ENCODE data around the gene YBX2.

Gene YBX2

DNA sequence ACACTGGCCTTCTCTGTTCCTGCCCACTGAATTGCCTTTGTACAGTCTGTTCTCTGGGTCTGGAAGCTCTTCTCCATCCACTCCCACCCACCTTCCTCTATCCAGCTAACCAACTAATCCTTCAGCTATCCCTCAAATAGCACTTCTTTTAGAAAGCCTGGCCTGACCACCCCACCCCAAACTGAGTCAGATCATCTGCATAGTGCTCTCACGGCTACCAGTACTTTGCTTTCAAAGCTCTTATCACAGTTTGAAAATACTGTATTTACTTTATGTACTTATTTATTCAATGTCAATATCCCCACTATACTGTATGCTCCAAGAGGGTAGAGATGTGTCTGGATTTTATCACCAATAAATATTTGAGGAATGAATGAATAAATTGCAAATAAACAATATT lies 27.7 kb downstream of the YBX2 start:
- no peak for DNase-seq (ENCODE audit: low read depth in 1 of 2, low spot score in 1 of 2)

DNA sequence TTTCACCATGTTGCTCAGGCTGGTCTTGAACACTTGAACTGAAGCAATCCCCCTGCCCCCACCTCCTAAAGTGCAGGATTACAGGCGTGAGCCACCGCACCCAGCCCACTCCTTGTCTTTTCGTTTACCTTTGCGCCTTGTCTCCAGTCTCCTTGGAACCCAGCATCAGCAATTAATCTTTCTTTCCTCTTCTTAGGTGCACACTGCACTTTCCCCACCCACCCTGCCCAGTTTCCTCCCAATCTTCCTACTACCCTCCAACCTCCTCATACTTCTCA lies 30.7 kb downstream of the YBX2 start:
- no peak for DNase-seq (ENCODE audit: low read depth in 1 of 2, low spot score in 1 of 2)

DNA sequence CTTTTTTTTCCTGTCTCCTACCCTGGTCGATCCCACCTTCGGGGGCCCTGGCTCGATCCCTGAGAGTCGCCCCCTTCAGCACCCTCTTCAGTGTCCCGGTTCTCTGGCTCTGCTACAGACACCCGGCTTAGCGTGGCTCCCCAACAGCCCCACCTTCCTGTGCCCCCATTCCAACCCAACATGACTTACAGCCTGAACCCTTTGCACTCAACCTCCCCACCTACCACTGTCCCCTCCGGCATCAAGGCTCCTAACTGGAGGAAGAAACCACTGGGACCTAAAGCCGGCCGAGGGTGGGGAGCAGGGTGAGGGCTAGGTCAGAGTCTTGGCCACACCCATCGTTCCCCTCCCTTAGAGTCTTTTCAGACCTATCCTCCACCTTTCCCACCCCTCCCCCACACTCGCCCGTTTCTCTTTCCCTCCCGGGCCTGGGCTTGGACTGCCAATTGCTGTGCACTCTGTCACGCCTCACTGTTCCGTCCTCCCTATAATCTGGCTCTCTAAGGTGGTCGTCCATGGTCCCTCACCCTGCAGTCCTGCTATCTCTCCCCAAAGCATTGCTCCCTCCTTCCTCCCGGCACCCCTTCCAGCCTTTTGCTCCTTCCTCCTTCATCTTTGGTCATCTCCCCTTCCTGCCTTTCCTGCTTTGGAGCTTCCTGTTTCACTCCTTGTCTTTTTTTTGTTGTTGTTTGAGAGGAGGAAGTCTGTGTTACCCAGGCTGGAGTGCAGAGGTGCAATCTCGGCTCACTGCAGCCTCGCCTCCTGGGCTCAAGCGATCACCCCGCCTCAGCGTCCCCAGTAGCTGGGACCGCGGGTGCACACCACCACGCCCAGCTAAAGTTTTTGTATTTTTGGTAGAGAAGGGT lies 31.3 kb downstream of the YBX2 start:
- no peak for DNase-seq (ENCODE audit: low read depth in 1 of 2, low spot score in 1 of 2)

DNA sequence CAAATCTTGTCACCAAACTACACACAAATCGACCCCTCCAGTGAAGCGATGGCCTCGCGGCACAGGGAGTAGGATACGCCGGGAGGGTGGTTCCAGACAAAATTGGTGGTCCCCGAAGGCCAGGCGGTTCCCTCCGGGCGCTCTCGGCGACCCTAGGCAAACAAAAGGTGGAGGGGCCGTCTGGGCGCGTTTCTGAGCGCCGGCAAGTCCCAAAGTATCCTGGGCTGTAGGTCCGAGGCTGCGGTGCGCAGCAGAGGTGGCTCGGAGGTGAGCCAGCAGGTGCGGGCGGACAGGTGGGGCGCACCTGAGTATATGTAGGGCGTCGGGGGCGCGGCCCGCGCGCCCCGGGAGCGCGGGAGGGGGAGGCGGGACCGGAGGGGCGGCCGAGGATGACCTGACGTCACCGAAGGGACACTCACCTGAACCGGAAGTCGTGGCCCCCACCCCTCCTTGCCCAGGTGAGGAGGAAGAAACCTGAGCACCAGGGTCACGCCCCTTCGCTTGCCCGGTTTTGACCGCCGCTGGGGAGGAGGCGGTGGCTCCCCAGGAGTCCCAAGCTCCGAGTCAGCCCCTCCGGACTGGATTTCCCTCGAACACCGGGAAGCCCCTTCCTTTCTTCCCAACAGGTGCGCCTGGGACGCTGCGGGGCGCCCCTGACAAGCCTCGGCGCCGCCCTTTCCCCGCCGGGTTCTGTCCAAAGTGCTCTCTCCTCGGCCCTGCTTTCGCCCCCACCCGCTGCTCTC lies 32.1 kb downstream of the YBX2 start, which contains the start of gene CLDN7:
TSS of gene CLDN7 (minus strand) at position 287 of the 743 bp plus-strand sequence. CDS start 435 bp downstream, outside the sequence.
- no peak for DNase-seq (ENCODE audit: low read depth in 1 of 2, low spot score in 1 of 2)

DNA sequence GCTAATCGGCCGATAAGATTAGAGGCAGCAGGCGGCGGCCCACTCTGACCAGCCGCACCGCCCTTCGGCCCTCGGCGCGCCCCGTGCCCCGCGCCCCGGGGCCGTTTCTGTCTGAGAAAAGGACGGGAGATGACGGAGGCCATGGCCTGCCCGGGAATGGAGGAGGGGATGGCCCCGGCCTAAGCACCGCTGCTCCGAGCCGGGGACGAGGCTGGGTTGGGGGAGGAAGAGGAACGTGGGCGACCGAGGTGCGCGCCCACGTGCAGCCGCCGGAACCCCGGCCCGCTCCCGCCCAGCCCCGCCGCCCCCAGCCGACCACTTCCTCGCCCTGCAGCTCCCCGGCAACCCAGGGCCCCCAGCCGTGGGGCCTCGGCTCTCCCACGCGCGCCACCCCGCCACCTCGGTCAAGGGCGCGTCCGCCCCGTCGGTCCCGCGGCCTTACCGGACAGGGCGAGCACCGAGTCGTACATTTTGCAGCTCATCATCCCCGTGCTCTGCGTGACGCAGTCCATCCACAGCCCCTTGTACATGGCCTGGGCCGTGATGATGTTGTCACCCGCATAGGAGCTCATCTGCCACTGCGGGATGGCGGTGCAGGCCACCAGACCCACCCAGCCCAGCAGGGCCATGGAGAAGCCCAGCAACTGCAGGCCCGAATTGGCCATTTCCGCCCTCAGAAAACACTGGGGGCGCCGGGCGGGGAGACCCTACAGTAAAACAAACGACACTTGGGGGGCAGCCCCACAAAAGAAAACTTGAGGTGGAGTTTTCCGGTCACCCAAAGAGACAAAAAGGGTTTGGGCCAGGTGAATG lies 32.9 kb downstream of the YBX2 start:
- DNase-seq (ENCODE audit: low read depth in 1 of 2, low spot score in 1 of 2): no peak

DNA sequence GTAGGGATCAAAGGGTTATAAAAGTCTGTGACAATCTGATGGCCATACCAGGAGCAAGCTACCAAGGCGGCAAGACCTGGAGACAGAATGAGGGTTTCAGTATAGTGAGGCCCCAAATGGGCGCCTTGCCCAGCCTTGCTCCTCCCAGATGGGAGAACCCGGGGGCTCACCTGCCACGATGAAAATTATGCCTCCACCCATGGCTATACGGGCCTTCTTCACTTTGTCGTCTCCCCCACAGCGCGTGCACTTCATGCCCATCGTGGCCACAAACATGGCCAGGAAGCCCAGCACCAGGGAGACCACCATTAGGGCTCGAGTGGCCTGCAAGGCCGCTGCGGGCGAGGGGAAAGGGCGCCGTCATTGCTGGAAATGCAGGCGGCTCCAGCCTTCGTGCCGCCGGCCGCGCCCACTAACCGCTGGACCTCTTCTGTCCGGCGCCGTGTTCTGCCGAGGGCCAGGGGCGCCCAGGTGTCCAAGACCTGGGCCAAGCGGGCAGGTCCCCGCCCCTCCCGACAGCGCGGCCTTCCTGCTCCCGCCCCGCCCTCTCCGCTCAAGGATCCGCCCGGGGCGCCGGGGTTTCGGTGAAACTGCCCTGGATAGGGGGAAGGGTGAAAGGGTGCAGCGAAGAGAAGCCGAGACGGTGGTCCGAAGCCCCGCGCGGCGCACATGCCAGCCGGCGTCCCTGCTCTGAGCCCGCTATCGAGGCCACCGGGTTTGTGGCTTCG lies 33.6 kb downstream of the YBX2 start:
- DNase-seq (ENCODE audit: low read depth in 1 of 2, low spot score in 1 of 2): no peak

DNA sequence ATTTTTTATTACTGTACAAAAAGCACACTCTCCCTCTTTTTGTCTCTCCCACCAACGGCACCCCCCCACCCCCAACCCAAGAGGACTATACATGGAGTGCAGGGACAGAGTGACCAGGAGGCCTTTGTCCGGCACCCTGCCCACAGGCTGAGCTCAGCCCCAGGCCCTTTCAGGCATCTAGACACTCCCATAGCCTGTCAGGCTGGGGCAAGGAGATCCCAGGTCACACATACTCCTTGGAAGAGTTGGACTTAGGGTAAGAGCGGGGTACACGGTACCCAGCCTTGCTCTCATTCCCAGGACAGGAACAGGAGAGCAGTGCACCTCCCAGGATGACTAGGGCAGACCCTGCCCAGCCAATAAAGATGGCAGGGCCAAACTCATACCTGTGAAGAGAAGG lies 34.3 kb downstream of the YBX2 start:
- DNase-seq (ENCODE audit: low read depth in 1 of 2, low spot score in 1 of 2): no peak

DNA sequence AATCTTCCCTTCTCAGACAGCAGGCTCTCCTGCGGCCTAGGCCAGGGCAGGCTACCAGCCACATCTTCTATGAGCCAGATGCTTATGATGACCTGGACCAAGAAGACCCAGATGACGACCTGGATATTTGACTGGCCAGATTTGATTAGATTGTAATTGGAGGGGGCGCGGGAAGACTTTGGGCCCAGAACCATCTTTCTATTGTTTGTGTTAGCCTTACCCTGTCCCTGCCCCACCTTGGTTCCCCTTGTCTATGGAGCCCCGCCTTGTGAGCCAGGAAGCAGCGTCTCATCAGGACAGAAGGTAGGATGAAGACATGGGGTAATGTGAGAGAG lies 34.9 kb downstream of the YBX2 start:
- no peak for DNase-seq (ENCODE audit: low read depth in 1 of 2, low spot score in 1 of 2)

DNA sequence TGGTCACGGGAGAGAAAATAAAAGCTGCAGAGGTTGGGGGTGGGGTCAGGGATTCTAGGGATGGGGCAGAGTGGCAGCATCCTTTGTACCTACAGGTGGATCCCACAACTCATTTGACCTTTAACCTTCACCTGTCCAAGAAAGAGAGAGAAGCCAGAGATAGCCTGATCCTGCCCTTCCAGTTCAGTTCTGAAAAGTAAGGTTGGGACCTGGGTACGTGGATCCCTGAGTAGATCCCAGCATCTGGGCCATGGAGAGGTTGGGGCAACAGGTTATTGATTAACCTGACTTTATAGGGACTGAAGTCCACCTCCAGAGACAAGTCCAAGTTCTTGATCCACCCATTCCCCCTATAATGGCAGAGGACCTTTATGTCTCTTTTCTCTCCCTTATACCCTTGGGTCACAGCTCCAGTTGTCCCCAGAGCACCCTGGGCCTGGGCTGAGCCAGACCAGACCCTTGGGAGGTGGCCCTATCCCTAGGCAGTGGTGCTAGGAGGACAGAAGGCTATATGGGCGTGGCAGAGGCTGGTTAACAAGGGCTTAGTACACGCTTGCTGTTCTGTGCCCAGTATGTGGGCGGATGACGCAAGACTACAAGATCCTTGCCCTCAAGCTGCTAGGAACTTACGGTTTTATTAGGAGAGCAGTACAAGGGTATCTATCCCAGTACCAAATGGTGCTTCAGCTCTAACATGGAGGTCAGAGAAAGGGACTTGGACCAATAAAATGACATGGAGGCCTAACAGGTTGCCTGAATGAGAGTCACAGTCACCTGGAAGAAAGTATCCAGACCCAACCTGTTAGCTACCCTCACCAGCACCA lies 35.5 kb downstream of the YBX2 start:
- no peak for DNase-seq (ENCODE audit: low read depth in 1 of 2, low spot score in 1 of 2)

DNA sequence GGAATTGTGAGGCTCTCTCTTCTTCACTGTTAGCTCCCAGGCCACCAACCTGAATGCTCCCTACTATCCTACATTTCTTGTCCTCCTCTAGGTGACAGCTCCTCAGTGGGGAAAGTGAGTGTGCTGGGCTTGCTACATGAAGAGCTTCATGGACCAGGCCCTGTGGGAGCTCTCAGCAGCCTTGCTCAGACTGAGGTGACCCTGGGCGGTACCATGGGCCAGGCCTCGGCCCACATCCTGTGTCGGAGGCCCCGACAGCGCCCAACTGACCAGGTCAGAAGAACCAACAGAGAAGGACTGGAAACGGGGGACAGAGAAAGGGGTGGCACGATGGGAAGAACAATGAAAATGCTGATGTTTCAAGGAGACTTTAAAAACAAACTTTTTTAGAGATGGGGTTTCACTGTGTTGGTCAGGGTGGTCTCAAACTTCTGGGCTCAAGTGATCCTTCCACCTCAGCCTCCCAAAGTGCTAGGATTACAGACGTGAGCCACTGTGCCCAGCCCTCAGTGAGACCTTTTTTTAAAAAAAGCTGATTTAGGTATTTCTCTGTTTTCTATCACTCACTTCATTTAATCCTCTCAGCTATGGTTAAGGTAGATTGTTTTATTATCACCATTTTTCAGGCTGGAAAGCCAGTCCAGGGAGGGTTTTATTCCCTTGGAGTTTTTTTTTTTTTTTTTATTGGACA lies 37.5 kb downstream of the YBX2 start:
- DNase-seq (ENCODE audit: low read depth in 1 of 2, low spot score in 1 of 2): no peak

DNA sequence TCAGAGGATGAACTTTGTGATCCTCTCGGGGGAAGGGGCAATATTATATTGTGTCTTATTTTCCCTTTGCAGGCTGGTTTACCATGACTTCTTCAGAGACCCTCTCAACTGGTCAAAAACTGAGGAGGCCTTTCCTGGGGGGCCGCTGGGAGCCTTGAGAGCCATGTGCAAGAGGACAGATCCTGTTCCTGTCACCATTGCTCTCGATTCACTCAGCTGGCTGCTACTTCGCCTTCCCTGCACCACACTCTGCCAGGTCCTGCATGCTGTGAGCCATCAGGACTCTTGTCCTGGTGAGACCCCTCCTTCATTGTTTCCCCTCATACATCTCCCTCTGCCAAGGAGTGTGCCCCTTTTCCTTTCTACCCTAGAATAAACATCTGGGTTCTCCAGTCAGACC lies 39.9 kb downstream of the YBX2 start:
- DNase-seq (ENCODE audit: low read depth in 1 of 2, low spot score in 1 of 2): no peak

DNA sequence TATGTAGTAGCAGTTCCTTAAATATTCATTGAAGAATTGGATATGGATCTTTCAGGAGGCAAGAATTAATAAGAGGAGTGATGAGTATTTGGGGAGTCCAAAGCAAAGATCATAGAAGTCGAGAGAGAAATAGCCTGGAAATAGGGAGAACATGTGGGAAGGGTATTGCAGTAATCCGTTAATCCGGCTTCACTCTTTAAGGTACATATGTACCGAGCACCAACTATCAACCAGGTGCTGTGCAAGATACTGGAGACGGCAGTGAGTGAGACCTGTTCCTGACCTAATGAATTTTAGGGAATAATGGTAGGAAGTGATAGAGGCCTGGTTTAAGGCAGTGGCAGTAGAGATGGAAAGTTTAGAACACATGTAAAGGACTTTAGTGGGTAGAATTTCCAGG lies 41.4 kb downstream of the YBX2 start:
- DNase-seq (ENCODE audit: low read depth in 1 of 2, low spot score in 1 of 2): no peak

DNA sequence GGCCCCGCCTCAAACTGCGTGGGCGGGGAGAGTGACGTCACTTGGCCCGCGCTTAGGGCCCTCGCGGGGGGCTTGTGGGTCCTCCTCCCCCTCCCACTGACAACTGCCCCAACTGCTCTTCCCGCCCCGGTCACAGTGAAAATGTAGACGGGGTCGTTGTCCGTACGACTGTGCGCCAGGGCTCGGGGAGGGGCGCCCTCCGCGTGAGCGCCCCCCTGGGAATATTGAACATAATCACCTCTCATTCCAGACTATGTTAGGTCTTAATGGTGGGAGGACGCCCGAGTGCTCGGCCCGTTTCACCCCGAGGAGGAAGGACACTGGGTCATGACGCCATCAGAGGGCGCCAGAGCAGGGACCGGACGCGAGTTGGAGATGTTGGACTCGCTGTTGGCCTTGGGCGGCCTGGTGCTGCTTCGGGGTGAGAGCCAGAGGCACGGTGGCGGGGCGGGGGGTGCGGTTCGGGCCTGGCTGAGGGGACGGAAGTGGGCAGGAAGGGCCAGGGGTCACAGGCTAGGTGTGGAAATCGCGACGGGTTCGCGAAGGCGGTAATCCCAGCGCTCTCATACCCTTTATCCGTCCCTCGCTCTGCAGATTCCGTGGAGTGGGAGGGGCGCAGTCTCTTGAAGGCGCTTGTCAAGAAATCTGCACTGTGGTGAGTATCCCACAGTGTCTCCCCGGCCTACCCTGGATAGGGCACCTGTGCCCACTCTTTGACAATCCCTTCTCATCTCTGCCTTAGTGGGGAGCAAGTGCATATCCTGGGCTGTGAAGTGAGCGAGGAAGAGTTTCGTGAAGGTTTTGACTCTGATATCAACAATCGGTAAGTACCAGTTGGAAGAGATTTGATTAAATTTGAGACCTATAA lies 42.0 kb downstream of the YBX2 start, which contains the start of gene ELP5:
TSS of gene ELP5 (plus strand) at position 40 of the 868 bp plus-strand sequence. CDS start at position 376, 336 bp downstream.
- DNase-seq (ENCODE audit: low read depth in 1 of 2, low spot score in 1 of 2): peak; percentile 79 to 80

DNA sequence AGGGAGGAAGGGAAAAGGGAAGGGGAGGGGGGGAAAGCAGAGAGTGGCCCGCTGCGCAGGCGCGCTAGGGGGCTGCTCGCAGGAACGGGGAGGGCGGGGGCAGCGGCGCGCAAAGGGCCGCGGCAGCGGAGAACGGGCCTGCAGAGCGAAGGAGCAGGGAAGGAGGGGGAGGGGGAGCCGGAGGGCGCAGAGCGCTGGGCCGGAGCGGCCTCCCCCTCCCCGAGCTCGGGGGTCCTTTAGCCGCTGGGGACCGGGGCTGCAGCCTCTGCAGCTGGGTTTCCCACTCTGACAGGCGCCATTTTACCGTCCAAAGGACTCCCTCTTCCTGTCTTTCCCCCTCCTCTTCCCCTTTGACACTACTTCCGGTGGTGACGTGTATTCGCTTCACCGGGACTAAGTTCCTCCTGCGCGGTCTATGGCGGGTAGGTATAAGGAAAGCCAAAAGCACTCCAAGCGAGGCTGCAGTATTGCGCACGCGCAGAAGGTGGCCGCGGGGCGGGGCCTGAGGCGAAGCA lies 42.7 kb downstream of the YBX2 start, which contains the start of gene CTDNEP1:
TSS of gene CTDNEP1 (minus strand) at position 74 of the 515 bp plus-strand sequence. CDS start 438 bp downstream, outside the sequence.
- peak; percentile 98 to 100 for DNase-seq (ENCODE audit: low read depth in 1 of 2, low spot score in 1 of 2)

DNA sequence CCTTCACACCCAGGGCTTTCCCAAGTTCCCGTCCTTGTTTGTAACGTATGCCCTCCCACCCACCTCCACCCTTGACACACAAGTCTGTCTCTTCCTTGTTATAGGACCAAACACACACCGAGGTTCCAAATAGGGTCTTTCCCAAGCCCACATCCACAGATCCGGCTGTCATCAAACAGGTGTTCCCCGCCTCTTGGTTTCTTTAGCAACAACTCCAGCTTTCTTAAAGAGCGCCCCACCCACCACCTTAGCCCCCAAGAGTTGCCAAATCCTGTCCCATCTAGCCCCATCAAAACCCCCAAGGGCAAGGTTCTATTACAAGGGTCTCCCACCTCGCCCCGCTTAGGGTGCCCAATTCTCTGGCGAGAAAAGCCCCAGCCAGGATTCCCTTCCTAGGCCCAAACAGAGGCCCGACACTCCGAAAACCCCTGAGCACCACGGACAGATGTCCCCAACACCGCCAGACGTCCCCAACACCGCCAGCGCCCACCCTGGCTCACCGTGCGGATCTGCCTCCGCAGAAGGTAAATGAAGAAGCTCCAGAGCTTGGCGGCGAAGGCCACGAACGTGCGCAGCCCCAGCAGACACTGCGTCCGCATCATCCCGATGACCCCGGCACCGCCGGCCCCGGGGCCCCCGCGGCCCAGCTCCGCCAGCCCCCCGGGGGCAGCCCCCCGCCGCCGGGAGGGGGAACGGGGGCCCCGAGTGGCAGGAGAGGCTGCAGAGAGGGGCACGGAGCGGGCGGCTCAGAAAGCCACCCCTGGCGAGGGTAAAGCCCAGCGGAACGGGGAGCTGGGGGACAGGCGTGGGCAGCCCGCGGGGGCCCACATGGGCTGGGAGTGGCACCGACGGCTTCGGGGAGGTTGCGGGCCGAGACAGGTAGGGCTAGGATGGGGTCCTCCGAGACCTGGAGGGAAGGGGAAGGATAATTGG lies 43.5 kb downstream of the YBX2 start:
- DNase-seq (ENCODE audit: low read depth in 1 of 2, low spot score in 1 of 2): no peak

DNA sequence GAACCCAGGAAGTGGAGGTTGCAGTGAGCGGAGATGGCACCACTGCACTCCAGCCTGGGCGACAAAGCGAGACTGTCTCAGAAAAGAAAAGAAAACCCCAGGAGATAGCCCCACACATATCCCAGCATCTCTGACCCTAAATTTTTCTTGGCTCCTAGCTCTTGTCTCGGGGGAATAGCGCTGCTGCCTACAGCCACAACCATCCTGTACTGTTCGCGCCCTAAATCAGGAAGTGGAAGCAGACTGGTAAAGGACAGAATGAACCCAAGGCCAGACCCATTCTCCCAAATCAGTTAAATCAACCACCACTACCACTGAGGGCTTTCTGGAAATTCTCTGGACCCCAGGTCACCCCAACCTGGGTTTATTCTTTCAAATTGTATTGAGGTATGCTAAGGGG lies 44.6 kb downstream of the YBX2 start:
- no peak for DNase-seq (ENCODE audit: low read depth in 1 of 2, low spot score in 1 of 2)

DNA sequence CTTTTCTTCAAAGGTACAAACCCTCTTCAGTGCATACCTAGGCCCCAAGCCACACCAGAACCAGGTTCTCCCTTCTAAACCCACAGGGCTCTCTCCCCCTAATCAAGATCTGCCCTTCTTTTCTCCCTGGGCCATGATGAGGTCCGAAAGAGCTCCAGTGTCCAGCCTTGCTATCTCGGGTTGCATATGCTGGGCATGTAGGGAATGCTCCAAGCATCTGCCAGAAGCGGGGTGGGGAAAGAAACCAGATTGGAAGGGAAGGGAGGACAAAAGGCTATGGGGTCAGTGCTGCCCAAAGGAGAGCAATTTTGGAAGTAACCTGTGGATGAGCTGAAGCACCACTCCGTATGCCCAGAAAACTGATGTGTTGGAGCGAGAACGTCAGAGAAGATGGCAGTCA lies 45.2 kb downstream of the YBX2 start:
- no peak for DNase-seq (ENCODE audit: low read depth in 1 of 2, low spot score in 1 of 2)
